NCI-H1092 treated with DMSO at 0.1 percent for 48 hours (cell line): Measurements from ENCODE around the gene RHBG.

ENCODE experiments used
- DNase-seq: peaks from one replicate; lab custom pipeline; 2025; lab: John Stamatoyannopoulos, UW

RHBG gene

DNA sequence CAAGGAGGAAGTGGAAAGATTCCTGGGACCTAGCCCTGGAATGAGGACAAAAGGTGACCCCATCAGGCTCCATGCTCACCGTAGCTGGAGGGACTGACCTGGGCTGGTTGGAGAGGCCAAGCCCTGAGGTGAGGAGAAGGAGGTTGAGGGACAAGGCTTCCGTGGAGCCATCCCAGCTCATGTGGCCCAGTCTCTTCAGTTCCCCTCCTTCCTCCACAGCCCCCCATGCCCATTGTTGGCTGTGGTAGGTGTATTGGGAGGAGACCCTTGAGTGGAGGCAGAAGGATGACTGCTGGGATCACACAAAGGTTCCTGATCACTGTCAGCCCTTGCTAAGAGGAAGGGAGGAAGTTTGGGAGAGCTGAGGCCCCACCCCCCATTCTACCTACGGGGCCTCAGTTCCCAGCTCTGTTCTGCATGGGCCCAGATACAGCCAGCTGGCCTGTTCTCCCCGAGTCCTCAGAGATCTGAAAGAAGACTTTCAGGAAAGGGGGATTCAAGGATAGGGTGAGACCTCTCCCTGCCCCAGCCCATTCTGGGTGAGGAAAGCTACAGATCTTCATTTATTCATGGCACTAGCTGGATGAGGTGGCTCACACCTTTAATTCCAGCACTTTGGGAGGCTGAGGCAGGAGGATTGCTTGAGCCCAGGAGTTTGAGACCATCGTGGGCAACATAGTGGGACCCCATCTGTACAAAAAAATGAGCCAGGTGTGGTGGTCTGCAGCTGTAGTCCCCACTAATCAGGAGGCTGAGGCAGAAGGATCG is 17.3 kb downstream of the RHBG start:
- no peak for DNase-seq

DNA sequence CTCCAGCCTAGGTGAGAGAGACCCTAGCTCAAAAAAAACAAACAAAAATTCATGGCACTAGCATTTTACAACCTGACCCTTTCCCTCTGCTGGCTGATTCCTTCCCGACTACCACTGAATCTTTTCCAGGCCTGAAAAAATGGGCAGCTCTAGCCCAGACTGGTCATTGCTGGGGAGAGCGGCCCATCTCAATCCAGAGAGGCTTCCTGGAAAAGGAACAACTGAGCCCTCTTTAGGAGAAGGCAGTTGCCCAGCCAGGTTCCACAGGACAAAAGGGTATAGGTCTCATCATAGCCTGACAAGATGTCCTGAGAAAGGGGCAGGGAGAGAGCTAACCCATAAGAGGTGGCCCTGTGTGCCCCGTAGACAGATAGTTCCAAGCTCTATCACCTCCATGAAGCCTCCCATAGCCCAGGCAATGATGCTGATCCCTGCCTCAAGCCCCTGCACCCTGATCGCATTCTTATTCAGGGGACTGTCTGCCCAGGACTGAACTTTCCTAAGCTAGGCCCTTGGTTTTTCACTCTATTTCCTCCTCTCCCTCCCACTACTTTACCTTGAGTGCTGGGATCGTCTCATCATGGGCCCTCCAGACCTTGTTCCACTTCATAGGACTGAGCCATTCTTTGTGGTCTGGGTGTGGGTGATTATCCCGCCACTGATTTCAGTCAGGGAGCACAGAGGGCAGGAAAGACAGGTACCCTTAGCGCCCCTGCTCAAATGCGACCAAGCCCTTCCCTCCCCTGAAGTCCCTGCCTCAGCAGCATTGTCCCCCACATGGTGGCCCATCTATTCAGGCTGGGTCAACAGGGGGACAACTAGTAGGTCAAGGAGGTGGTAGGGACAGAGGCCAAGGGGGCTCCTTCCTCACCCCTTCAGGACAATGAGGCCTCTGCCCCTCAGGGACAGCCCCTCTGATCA is 18.2 kb downstream of the RHBG start:
- no peak for DNase-seq

DNA sequence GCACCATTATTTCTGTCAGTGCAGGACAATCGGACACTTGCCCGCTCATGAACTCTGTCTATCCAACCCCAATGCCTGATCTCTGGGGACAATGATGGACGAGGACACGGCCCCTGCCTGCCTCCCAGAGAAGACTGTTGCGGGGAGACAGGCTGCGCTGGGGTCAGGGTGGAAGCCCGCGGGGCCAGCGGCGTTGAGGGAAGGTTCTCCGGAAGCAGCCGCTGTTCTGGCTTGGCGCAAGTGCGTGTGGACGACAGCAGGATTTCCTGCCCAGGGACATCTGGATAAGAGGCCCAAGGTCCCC is 18.8 kb downstream of the RHBG start:
- DNase-seq, result no peak

DNA sequence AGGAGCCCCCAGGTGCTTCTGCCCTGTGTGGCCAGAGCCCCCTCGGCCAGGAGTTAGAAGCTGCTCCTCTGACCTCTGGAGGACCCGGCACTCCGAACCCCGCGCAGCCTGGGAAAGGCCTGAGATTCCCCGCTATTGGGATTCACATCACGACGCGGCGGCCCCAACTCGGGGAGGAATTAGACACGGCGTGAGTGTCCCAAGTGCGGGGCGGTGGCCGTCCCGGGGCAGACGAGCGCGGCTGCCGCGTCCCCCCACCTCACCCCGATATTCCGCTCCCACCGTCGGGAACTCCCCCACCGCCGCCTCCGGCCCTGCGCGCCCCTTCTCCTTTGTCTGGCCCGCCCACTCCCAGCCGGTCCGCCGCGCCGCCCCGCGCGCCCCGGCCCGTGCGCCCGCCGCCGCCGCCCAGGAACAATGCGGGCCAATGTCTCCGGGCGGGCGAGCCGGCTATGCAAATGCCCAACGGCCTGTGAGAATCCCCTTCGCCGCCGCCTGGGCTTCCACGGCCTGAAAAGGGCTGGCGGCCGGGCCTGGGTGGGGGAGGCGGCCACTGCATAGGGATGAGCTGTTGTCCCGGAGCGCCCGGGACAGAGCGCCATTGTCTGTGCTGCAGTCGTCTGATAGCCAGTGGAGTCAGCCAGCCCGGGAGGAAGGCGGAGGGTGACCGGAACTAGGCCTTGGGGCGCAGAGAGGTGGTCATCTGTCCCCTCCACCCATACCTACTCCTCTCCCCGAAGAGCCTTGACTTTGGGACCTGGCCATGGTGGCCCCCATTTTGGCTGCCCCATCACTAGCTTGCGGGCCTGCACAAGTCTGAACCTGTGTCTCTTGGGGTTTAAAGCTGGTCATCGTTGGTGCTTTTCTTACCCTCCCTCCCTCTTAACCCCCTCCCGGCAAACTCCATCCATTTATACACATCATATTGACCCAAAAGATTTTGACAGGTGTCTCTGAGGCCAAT is 19.4 kb downstream of the RHBG start:
- no peak for DNase-seq

DNA sequence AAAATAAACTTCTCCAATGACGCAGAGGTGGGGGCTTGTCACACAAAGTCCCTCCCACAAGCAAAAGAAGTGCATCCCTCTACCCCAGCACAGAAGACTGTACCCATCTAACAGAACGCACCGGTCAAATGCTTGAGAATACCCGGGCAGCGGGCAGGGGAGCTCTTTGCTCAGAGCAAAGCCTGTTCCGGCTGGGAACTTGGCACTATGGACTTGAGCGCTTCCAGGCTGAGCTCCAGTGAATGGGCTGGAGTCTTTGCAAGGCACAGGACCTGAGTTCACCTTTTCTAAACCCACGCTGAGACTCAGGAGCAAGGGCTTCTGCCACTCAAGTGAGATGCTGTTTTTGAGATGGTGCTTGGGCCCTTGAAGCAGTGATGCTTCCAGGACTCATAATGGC is 20.3 kb downstream of the RHBG start:
- DNase-seq, result no peak

DNA sequence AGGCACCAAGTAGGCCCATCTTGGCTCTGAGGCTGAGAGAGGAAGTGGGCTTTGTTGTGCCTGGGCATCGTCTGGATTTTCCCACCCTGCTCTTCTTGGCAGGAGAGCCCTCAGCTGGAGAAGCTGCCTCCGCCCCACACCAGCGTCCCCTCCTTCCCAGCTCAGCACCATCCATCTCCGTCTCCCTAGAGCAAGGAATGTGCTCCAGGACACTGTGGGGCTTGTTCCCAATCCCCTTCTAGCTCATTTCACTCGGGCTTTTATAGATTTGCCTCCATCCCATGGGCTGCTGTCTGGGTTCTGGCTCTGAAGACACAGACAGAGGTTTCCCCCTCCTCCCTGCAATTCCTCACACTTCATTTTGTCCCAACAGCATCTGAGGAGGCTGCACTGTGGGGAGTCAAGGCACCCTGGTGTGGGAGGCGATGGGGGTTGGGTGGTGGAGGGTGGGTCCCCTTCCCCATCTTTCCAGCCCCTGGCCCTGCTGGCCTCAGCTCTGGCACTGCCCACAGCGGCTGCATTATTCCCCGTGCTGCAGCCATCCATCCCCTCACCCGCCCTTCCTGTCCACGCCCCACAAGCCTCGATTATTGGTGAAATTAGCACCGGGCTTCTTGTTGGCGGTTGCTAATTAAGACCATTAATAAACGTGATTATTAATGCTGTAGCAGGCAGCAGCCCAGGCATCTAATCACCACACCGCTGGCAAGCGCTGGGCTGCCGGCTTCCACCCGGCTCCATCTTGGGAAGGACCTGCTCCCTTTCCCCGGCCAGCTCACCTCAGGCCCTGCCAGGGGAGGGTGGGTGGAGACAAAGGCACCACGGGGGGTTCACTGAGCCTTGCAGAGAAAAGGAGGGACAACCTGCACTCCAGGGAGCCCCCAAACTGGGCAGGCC is 21.7 kb downstream of the RHBG start:
- no peak for DNase-seq

DNA sequence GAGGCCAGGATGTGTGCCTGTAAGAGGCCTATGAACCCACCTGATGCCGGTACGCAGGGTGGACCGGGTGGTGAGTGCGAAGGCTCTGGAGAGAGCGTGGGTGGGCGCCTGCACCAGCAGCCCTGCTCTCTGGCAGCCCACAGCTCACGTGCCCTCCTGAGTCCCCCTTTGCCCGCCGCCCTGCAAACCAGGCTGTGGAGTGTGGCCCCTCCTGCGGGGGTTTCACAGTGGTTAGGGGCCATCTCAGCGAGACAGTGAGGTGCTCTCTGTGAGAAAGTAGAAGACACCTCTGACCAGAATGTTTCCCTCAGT is 22.3 kb downstream of the RHBG start:
- DNase-seq, result no peak

DNA sequence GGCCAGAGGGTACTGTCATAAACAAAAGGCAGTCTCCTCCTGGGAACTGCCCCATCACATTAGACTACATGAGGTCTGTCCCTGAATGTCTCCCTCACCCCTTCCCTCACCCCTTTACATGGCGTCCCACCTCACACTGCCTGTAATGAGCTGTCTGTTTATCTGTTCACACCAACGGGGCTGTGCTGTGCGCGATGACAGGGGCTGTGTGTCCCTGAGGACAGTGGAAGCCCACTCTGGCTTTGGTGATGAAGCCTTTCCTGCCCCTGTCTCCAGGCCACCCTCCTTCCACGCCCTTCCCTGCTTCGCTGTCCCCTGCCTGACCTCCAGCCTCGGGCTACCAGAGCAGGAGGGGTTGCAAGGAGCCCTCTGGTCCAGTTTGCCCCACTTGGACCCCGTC is 22.7 kb downstream of the RHBG start:
- no peak for DNase-seq

DNA sequence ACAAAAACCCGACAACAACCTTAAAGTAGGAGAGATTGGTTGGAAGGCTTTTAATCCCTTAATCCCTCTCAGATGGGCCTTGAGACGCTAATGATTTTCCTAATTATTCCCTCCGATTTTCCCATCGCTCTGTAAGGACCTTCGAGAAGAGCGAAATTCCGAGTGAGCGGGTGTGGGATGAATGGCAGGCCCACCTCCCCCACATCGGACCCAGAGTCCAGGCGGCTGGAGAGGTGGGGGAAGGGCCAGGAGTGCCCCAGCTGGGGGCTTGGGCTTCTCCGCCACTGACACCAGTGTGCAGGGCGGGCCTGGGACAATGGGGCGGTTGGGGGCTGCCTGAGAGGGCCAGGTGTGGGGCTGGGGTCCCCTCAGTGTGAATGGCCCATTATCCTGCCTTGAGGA is 23.4 kb downstream of the RHBG start:
- DNase-seq, result no peak

DNA sequence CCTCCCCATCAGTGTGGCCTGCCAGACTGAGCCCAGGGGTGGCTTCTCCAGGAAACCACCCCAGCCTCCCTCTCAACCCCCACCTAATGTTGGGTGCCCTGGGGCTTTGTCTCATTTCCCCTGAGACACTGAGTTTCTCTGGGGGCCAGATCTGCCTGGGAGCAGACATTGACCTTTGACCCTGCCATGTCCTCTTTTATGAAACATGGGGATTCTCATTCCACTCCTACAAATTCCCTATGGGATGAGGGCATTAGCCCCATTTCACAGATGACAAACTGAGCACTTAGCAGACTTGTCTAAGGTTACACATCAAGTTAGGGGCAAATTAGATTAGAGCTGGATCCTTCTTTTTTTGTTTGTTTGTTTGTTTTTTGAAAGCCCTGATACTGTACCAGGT is 24.1 kb downstream of the RHBG start:
- DNase-seq, result no peak

DNA sequence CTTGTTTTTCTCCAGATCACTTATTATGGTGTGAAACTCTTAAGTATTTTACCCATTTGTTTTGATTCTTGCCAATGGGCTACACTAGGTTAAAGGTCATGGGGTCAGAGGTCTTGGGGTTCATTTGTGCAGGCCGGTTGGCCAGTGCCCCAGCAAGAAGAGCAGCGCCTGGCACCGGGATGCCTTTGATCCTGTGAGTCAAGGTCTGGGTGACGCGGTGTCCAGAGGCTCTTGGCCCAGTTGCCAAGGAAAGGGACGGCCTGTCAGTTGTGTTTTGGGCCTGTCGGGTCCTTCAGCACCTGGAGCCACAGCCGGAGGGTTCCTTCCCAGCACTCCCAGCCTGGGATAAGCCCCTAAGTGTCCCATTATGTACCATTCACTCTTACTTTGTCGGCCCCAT is 25.1 kb downstream of the RHBG start:
- DNase-seq, result no peak

DNA sequence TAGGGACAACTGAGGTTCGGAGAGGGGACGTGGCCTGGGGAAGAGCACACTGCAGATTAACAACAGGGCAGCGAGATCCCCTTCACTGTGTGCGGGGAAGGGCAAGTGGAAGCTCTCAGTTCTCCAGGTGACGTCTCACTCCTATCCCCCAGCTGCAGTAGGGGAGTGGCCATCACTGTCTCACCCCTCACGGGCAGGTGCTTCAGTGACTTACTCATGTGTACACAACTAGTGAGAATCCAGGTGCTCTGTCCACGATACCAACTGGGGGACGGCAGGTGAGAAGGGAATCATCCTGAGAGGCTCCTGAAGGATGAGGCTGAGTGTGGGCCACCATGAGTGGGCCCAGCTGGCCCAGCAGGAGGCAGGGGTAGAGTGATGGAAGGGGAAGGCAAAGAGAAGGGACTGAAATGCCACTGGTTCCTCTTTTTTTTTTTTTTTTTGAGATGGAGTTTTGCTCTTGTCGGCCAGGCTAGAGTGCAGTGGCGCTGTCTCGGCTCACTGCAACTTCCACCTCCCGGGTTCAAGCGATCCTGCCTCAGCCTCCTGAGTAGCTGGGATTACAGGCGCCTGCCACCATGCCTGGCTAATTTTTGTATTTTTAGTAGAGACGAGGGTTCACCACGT is 25.9 kb downstream of the RHBG start:
- peak; percentile 23 for DNase-seq

DNA sequence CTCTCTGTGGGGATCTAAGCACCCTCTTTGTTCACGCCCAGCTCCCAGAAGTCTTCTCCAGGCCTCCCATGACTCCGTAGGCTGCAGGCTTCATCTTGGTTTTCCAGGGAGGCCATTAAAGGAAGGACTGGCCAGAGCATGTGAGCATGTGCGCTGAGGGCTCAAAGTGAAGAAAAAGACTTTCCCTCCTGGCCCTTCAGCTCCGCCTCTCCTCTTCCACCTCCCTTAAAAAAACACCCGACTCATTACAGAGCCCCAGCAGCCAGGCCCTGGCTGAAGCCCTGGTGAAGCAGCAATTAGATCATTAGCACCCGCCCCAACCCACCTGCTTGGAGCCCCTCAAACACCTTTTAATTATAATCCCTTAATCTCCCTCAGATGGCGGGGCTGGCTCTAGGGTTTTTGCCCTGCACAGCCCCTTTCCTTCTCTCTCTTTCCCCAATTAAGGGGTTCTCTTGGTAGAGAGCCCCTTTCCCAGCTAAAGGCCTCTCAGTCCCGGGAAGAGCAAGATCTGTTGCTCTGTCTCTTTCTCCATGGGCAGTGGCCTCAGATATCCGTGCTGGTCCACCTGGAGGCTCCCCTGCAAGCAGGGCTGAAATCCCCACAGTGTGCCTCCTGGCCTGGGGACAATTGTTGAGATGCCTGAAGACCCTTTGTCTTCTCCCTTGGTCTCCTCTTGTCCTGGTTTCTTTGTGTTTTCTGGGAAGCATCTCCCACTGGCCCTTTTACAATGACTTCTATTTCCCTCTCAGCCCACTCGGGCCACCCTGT is 30.5 kb downstream of the RHBG start:
- DNase-seq, result no peak

DNA sequence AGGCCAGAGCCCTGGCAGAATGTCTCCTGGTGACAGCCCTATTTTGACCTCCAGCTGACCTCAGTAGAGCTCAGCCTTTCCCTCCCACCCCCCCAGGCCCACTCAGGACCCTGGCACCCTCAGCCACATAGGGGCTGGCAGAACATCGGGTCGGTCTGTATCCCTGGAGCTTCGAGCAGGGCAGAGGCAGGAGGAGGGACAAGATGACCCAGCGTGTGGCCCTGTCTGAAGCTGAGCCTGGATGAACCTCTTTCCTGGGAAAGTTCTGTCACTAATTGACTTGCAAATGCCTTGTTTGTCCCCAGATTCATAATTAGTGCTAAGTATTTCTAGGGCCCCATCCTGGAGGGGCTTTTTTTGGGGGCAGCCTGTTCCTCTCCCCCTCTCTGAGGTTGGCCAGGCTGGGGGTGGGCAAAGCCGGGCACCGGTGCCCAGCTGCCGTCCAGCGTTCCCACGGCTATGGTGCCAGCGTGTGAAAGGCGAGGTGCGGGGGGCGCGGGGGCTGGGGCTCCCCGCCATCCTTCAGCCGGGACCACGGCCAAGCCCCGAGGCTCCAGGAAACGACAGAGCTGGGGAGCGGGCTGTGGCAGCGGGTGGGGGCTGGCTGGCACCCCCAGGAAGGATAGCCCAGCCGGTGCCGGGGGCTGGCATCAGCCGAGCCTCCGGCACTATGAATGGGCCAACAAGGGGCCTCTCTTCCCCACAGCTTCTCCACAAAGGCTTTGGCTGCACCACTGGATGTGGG is 31.4 kb downstream of the RHBG start:
- no peak for DNase-seq

DNA sequence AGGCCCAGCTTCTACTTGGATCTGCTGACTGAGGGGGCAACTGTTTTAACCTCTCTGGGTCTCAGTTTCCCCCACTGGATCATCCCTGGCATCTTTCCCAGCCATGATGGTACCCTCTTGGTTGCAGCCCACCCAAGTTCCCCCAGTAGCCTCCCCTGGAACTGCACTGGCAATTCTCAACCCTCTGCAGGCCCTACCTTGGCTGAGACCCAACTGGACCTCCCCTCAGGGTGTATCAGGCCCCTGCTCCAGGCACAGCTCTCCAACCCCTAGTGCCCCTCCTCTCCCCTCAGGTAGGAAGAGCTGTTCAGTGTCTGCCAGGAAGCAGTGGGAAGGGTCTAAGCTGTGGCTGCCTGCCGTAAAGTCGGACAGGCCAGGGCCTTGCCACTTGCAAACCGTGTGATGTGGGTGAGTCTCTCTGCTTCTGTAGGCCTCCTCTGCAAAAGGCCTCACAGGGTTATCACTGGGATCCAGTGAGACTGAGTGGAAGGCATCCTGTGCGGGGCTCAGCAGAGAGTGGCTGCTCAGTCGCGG is 32.1 kb downstream of the RHBG start:
- DNase-seq, result no peak

DNA sequence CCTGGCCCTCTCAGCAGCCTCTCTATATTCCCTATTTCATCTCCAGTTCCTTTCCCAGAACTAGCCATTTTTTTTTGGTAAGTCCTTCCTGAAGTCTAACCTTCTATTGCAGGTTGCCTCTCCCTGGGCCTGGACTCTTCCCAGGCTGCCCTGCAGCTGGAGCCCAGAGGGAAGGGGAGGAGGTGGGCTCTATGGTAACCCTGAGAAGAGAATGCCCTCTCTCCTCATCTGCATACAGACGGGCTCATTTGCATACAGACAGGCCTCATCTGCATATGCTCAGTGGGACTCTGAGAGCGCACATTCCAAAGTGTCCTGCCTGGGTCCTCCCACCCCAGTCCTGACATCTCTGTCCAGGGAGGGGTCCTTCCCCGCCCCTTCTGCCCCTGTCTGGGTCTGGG is 32.7 kb downstream of the RHBG start:
- DNase-seq, result no peak

DNA sequence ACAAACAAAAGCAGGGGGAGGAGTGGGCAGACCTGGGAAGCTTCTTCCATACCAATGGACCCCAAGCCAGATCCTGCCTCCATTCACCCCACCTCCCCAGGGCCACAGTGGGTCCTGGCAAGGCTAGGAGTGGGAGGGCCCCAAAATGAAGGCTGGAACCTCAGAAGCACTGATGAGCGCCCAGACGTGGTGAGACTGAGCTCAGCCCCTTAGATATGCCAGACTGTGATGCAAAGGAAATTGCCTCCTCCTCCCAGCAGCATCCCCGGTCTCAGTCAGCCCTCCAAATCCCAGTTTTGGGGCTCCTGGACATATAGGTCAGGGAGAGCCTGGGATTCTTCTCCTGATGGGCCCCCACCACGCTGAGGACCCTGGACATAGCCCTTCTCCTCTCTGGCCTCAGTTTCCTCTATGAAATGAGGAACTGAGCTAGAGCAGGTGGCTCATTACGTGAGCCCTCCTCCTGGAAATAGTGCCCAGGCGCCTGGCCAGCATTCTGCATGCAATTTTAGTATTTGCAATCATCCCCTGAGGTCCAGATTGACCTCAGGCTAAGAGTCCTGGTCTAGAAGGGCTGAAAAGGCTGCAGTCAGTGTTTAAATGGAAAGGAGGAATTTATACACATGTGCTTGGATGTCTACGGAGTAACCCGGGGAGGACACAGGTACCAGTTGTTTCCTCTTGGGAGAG is 33.5 kb downstream of the RHBG start:
- no peak for DNase-seq

DNA sequence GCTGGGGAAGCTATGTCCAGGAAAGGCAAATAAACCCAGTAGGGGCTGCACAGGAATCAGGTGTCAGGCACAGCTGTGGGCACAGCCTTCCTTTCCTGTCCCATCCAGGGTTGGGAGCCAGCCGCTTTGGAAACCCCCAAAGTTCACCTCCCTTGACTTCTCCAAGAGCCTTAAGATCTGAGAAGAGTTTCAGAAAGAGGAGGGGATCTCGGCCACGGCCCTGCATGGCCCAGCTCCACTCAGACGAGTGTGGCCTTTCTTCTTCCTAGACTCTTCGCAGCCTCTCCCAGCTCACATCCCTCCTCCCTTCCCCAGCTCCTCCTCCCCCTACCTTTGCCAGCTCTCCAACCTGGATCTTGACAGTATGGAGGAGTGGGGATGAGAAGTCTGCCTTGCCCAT is 36.7 kb downstream of the RHBG start:
- no peak for DNase-seq

DNA sequence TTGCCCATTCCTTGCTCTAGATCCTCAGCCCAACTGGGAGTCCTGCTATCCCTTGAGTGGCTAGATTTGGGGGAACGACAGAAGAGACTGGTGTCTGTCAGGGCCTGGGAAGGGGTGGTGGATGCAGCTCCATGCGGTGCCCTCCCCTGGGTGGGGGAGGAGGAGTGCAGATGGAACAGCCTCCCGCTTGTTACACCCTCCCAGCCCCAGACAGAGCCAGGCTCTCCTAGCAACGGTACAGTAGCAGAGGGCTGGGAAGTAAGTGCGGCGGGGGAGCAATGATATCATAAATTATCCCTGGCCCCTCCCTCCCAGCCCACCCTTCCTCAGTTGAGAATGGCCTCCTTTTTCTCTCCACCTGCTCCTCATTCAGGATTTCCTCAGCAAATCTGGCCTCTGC is 37.2 kb downstream of the RHBG start:
- no peak for DNase-seq
